CD14-positive monocyte (primary cell): ENCODE data around the gene CHRM5. TPM values are rescaled to one million over a fixed set of nuclear protein-coding genes. Genes with fewer than 3 reads are reported as not detected.

ENCODE experiments used
- DNase-seq, 3 donors: peaks; one replicate each; pipeline ENCODE4 v3.0.0-alpha.2; 2011 to 2022
- H2AFZ ChIP-seq: 2 replicates; pipeline ENCODE4 v1.6.0; 2012; ENCODE audit warnings: mild to moderate bottlenecking, low read depth, low read length, inconsistent platforms; ENCODE audit not compliant: insufficient read depth, poor library complexity, severe bottlenecking
- H3K27ac ChIP-seq, 2 donors: 1 replicate in 1 of 2; 2 replicates in 1 of 2; pipeline ENCODE4 v1.5.1; 2012 to 2013; ENCODE audit warnings: low read length in 2 of 2, control low read depth in 1 of 2, inconsistent platforms in 1 of 2, low read depth in 1 of 2, mild to moderate bottlenecking in 1 of 2
- H3K27me3 ChIP-seq, 2 donors: one replicate each; pipeline versions ENCODE4 v1.6.0 to v1.6.1; 2011 to 2013; ENCODE audit warnings: low read length in 2 of 2; ENCODE audit not compliant: control insufficient read depth in 2 of 2, insufficient read depth in 2 of 2
- H3K36me3 ChIP-seq, 2 donors: replicated peaks in 1 of 2; 1 replicate in 1 of 2; 2 replicates in 1 of 2; pipeline versions ENCODE4 v1.5.1 to v1.6.1; 2012 to 2013; ENCODE audit warnings: low read length in 2 of 2, control low read depth in 1 of 2, inconsistent platforms in 1 of 2, mild to moderate bottlenecking in 1 of 2; ENCODE audit not compliant: insufficient read depth in 2 of 2, control insufficient read depth in 1 of 2
- H3K4me1 ChIP-seq, 2 donors: 1 replicate in 1 of 2; 2 replicates in 1 of 2; pipeline versions ENCODE4 v1.5.1 to v1.6.1; 2012 to 2013; ENCODE audit warnings: low read length in 2 of 2, control low read depth in 1 of 2, inconsistent platforms in 1 of 2, mild to moderate bottlenecking in 1 of 2, moderate library complexity in 1 of 2; ENCODE audit not compliant: insufficient read depth in 2 of 2, control insufficient read depth in 1 of 2
- H3K4me2 ChIP-seq: replicated peaks from 2 replicates; pipeline ENCODE3; 2012; ENCODE audit warnings: low read length, moderate library complexity, mild to moderate bottlenecking; ENCODE audit not compliant: poor library complexity, severe bottlenecking; ENCODE audit errors: extremely low read depth
- H3K4me3 ChIP-seq, 3 experiments: fragments of 200-600 bp in 1 of 3; sonication (generic) in 1 of 3; replicated peaks in 1 of 3; 1 replicate in 2 of 3; 2 replicates in 1 of 3; pipeline ENCODE4 v1.5.1; 2011 to 2013; ENCODE audit warnings: low read length in 3 of 3, mild to moderate bottlenecking in 3 of 3, control low read depth in 2 of 3, low read depth in 2 of 3, inconsistent platforms in 1 of 3, moderate library complexity in 1 of 3
- H3K79me2 ChIP-seq: 2 replicates; pipeline ENCODE4 v1.6.0; 2012; ENCODE audit warnings: mild to moderate bottlenecking, control low read depth, inconsistent platforms, low read length, moderate library complexity; ENCODE audit not compliant: insufficient read depth
- H3K9ac ChIP-seq: 2 replicates; pipeline ENCODE4 v1.6.0; 2017; ENCODE audit warnings: low read length, mild to moderate bottlenecking; ENCODE audit not compliant: insufficient read depth, poor library complexity, severe bottlenecking
- H3K9me3 ChIP-seq, 2 donors: replicated peaks in 1 of 2; 1 replicate in 1 of 2; 2 replicates in 1 of 2; pipeline versions ENCODE4 v1.5.1 to v1.6.1; 2012 to 2013; ENCODE audit warnings: low read length in 2 of 2, control low read depth in 1 of 2; ENCODE audit not compliant: control insufficient read depth in 1 of 2, insufficient read depth in 1 of 2
- H4K20me1 ChIP-seq: 2 replicates; pipeline ENCODE4 v1.6.0; 2012; ENCODE audit warnings: mild to moderate bottlenecking, low read length, control low read depth, moderate library complexity; ENCODE audit not compliant: insufficient read depth
- H3K27ac Mint-ChIP-seq, 7 donors: one replicate each; pipeline ENCODE4 v1.8.0; 2020; ENCODE audit warnings: mild to moderate bottlenecking in 7 of 7, mixed read lengths in 7 of 7, moderate library complexity in 6 of 7, inconsistent platforms in 2 of 7
- H3K27me3 Mint-ChIP-seq, 3 donors: one replicate each; pipeline ENCODE4 v1.8.0; 2021 to 2022; ENCODE audit warnings: low read depth in 3 of 3, mild to moderate bottlenecking in 3 of 3, mixed read lengths in 3 of 3, moderate library complexity in 3 of 3, inconsistent platforms in 1 of 3
- H3K36me3 Mint-ChIP-seq, 2 donors: one replicate each; pipeline ENCODE4 v1.8.0; 2020; ENCODE audit warnings: mixed read lengths in 2 of 2, inconsistent platforms in 1 of 2, mild to moderate bottlenecking in 1 of 2
- H3K4me1 Mint-ChIP-seq: one replicate; pipeline ENCODE4 v1.8.0; 2020; ENCODE audit warnings: mild to moderate bottlenecking, mixed read lengths
- H3K4me3 Mint-ChIP-seq, 2 donors: one replicate each; pipeline ENCODE4 v1.8.0; 2020; ENCODE audit warnings: mild to moderate bottlenecking in 2 of 2, mixed read lengths in 2 of 2, moderate library complexity in 1 of 2
- H3K9me3 Mint-ChIP-seq, 7 donors: one replicate each; pipeline ENCODE4 v1.8.0; 2020 to 2022; ENCODE audit warnings: mixed read lengths in 7 of 7, mild to moderate bottlenecking in 6 of 7, moderate library complexity in 6 of 7, inconsistent platforms in 2 of 7
- CTCF ChIP-seq: fragments of 200-600 bp; IDR thresholded peaks from one replicate; pipeline ENCODE4 v1.8.0; 2022; ENCODE audit warnings: antibody characterized with exemption, mild to moderate bottlenecking
- WGBS: methylation state at CpG from one replicate; pipeline ENCODE4 v1.1.5; 2013; ENCODE audit warnings: missing lambda C conversion rate; ENCODE audit not compliant: insufficient coverage; 5-methylcytosine and 5-hydroxymethylcytosine counted together
- intact Hi-C, 2 donors: fragments of 100-400 bp; cut with micrococcal nuclease; formaldehyde crosslinking; loops; one replicate each; pipeline versions ENCODE4 v1.15.0 to v1.15.1; 2023
- polyA plus RNA-seq, 3 donors: library from polyadenylated mRNA; depleted of rRNA in 1 of 3; unstranded in 2 of 3; stranded (reverse) in 1 of 3; fragments of 300-500 nt in 2 of 3; fragments of >200 nt in 1 of 3; fragmentation: Illumina TruSeq in 2 of 3; gene quantifications; 1 replicate in 2 of 3; 2 replicates in 1 of 3; pipeline ENCODE4 v1.2.3, GENCODE V29; 2012 to 2021

CHRM5 gene
- polyA plus RNA-seq, 3 donors, result not detected

- H3K36me3 Mint-ChIP-seq, result no peaks in the 10 kb centered on the region
- no peak overlapping the region for H3K27ac Mint-ChIP-seq
Observed at GRCh38 chr15:33959844-33960548, 8.3 kb upstream of the CHRM5 start.

GRCh38 chr15:33960549-33960935 lies 7.8 kb upstream of the CHRM5 start:
- WGBS, result no CpG with 5 or more reads among the region's 3 CpGs
- H3K27me3 Mint-ChIP-seq, result peaks cover 0 to 3% (median 0%) of the 10 kb centered on the region in 3 donors
- H3K9me3 Mint-ChIP-seq, result no peaks in the 10 kb centered on the region

More at GRCh38 chr15:33959844-33960548, 8.3 kb upstream of the CHRM5 start:
- no peak overlapping the region for H3K4me3 Mint-ChIP-seq
- no peaks in the 10 kb centered on the region for H3K79me2 ChIP-seq
- H3K4me3 ChIP-seq, result no peak overlapping the region
- TF ChIP-seq CTCF, result no peak
- peaks cover 4% of the 10 kb centered on the region for H3K4me1 Mint-ChIP-seq
- no peaks in the 10 kb centered on the region for H3K9me3 Mint-ChIP-seq
- H3K4me1 ChIP-seq, result no peaks in the 10 kb centered on the region
- no peaks in the 10 kb centered on the region for H3K36me3 ChIP-seq
- no peaks in the 10 kb centered on the region for H3K27me3 ChIP-seq
- H3K27me3 Mint-ChIP-seq, result peaks cover 0 to 3% (median 0%) of the 10 kb centered on the region in 3 donors
- no peak overlapping the region for H2AFZ ChIP-seq
- no peak overlapping the region for H3K4me2 ChIP-seq
- H3K9me3 ChIP-seq, result no peaks in the 10 kb centered on the region
- no CpG with 5 or more reads among the region's 7 CpGs for WGBS
- H4K20me1 ChIP-seq, result no peaks in the 10 kb centered on the region
- no peak overlapping the region for H3K9ac ChIP-seq
- DNase-seq, result peak in 1 of 3 donors; percentile 7
- intact Hi-C loops, result no loop called here
- no peak overlapping the region for H3K27ac ChIP-seq

More at GRCh38 chr15:33960549-33960935, 7.8 kb upstream of the CHRM5 start:
- no peak overlapping the region for H3K4me2 ChIP-seq
- no peak for DNase-seq
- Mint-ChIP-seq H3K4me3 (no peak overlapping the region), H3K27ac (no peak overlapping the region), H3K4me1 (peaks cover 4% of the 10 kb centered on the region), H3K36me3 (no peaks in the 10 kb centered on the region)
- H3K27me3 ChIP-seq, result no peaks in the 10 kb centered on the region
- H3K9me3 ChIP-seq, result no peaks in the 10 kb centered on the region
- H4K20me1 ChIP-seq, result no peaks in the 10 kb centered on the region
- H3K27ac ChIP-seq, result no peak overlapping the region
- no peaks in the 10 kb centered on the region for H3K36me3 ChIP-seq
- H3K4me1 ChIP-seq, result no peaks in the 10 kb centered on the region
- no peak overlapping the region for H2AFZ ChIP-seq
- no peak overlapping the region for H3K4me3 ChIP-seq
- no peaks in the 10 kb centered on the region for H3K79me2 ChIP-seq
- H3K9ac ChIP-seq, result no peak overlapping the region
- intact Hi-C loops, result no loop called here
- no peak for TF ChIP-seq CTCF
